Measurements from ENCODE around the gene ACAD9. TPM values are rescaled to one million over a fixed set of nuclear protein-coding genes. Genes with fewer than 3 reads are reported as not detected.

Gene ACAD9
- total and polyA plus RNA-seq, 2 of the 13 experiments (the other 11 are each of a cell fraction or from before 2014, with no cell fraction given): 15.3 to 38.2 TPM

GRCh38 chr3:128872282-128872681 is 7.1 kb upstream of the ACAD9 start (continued):
- no peak for TF ChIP-seq POGK (CRISPR knock-in tag; conservative IDR thresholded peaks at IDR 0.05)

GRCh38 chr3:128872744-128873143 is 6.7 kb upstream of the ACAD9 start:
- intact Hi-C loops (cut with micrococcal nuclease; ENCODE audit: unreplicated experiment): no loop called here

More at GRCh38 chr3:128872744-128873143, 6.7 kb upstream of the ACAD9 start:
- no peak for FAIRE-seq
- ChIA-PET CTCF (ENCODE audit: low intra/inter-chr PET ratio, low total read pairs) (no interaction called here), POLR2A (no interaction called here)
- H3K9ac ChIP-seq (ENCODE audit: insufficient read depth, low read depth, low read length): no peak overlapping the region
- in situ Hi-C loops (cut with HindIII; ENCODE audit: extremely low pct_ligation_motif_present, low pct_unique_long_range_greater_than_20kb): no loop called here
- H3K36me3 ChIP-seq (replicated peaks in 1 of 2; ENCODE audit: control insufficient read depth in 1 of 2, insufficient read depth in 2 of 2, low read length in 2 of 2): no peaks in the 10 kb centered on the region
- peaks cover 11% of the 10 kb centered on the region for H3K4me1 ChIP-seq (ENCODE audit: insufficient read depth, low read length)
- DNase-seq (ENCODE audit: low spot score): no peak
- H3K27me3 ChIP-seq (ENCODE audit: control insufficient read depth in 1 of 2, insufficient read depth in 2 of 2, low read length in 2 of 2): 0 out of 5 replicates have a peak, but pooled peaks cover 0 to 6% of the 10 kb centered on the region in 2 experiments
- WGBS (ENCODE audit: low lambda C conversion rate): 52% methylated on average over 8 of the region's 8 CpGs
- no TSS peak for BruUV-seq (replicated peaks)
- H2AFZ ChIP-seq (ENCODE audit: low read length): no peak overlapping the region
- TF ChIP-seq PBX2 (CRISPR knock-in tag; IDR thresholded peaks at IDR 0.05) (no peak), ZNF280B (CRISPR knock-in tag; IDR thresholded peaks at IDR 0.05; ENCODE audit: borderline replicate concordance) (no peak), ZNF20 (CRISPR knock-in tag; IDR thresholded peaks at IDR 0.05) (no peak), ZC3H4 (CRISPR knock-in tag; IDR thresholded peaks at IDR 0.05; ENCODE audit: borderline replicate concordance) (no peak), ASH2L (IDR thresholded peaks at IDR 0.05; ENCODE audit: insufficient read length, low read depth, low read length) (no peak), ZNF138 (CRISPR knock-in tag; IDR thresholded peaks at IDR 0.05; ENCODE audit: low read depth) (no peak), BATF2 (CRISPR knock-in tag; IDR thresholded peaks at IDR 0.05) (no peak), ZNF337 (CRISPR knock-in tag; IDR thresholded peaks at IDR 0.05; ENCODE audit: borderline replicate concordance, low read depth) (no peak), ZNF564 (CRISPR knock-in tag; IDR thresholded peaks at IDR 0.05) (no peak), GABPB1 (CRISPR knock-in tag; IDR thresholded peaks at IDR 0.05) (no peak), ZMYM3 (CRISPR knock-in tag; IDR thresholded peaks at IDR 0.05) (no peak), ZNF296 (CRISPR knock-in tag; conservative IDR thresholded peaks at IDR 0.05) (no peak)
- H4K20me1 ChIP-seq (ENCODE audit: insufficient read depth, low read length): no peaks in the 10 kb centered on the region
- ATAC-seq: no peak
- H3K4me2 ChIP-seq (ENCODE audit: low read depth, low read length): no peak overlapping the region
- H3K27ac ChIP-seq (ENCODE audit: extremely low read length, insufficient read depth, low read length): no peak overlapping the region
- H3K9me3 ChIP-seq (ENCODE audit: low read length): no peaks in the 10 kb centered on the region
- no peak overlapping the region for H3K4me3 ChIP-seq (replicated peaks in 1 of 3; ENCODE audit: insufficient read depth in 1 of 3, low read depth in 2 of 3, low read length in 3 of 3)
- no peaks in the 10 kb centered on the region for H3K79me2 ChIP-seq (ENCODE audit: insufficient read depth, low read length)

Data from HepG2 (cell line).